GM06990 (cell line): ENCODE data around the gene RAB37.

ENCODE experiments used
- DNase-seq: peaks from one replicate; pipeline ENCODE4 v3.0.0-alpha.2; 2011; ENCODE audit not compliant: insufficient read length; ENCODE audit errors: extremely low read depth
- H3K27me3 ChIP-seq: replicated peaks from 2 replicates; pipeline ENCODE4 v1.6.0; 2011; ENCODE audit warnings: low read length; ENCODE audit not compliant: control insufficient read depth, insufficient read depth
- H3K36me3 ChIP-seq: 2 replicates; pipeline ENCODE4 v1.5.1; 2011; ENCODE audit warnings: low read length; ENCODE audit not compliant: control insufficient read depth, insufficient read depth
- H3K4me3 ChIP-seq: replicated peaks from 2 replicates; pipeline ENCODE4 v1.5.1; 2011; ENCODE audit warnings: low read depth, mild to moderate bottlenecking, control low read depth, low read length
- TF ChIP-seq, protein P1 (sequence below): IDR thresholded peaks from 2 replicates; pipeline ENCODE4 v1.5.1; 2011; ENCODE audit warnings: low read length, control low read depth, mild to moderate bottlenecking, inconsistent platforms; ENCODE audit not compliant: insufficient read depth, poor library complexity, severe bottlenecking

Gene RAB37

GRCh38 chr17:74750327-74751069 lies 13.4 kb downstream of the RAB37 start:
- TF ChIP-seq, protein P1, sequence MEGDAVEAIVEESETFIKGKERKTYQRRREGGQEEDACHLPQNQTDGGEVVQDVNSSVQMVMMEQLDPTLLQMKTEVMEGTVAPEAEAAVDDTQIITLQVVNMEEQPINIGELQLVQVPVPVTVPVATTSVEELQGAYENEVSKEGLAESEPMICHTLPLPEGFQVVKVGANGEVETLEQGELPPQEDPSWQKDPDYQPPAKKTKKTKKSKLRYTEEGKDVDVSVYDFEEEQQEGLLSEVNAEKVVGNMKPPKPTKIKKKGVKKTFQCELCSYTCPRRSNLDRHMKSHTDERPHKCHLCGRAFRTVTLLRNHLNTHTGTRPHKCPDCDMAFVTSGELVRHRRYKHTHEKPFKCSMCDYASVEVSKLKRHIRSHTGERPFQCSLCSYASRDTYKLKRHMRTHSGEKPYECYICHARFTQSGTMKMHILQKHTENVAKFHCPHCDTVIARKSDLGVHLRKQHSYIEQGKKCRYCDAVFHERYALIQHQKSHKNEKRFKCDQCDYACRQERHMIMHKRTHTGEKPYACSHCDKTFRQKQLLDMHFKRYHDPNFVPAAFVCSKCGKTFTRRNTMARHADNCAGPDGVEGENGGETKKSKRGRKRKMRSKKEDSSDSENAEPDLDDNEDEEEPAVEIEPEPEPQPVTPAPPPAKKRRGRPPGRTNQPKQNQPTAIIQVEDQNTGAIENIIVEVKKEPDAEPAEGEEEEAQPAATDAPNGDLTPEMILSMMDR: no peak
- Histone ChIP-seq H3K27me3 (no peaks in the 10 kb centered on the region), H3K4me3 (peak overlapping the region; percentile 92), H3K36me3 (no peaks in the 10 kb centered on the region; the same call in 1 of the 2 replicates)
- DNase-seq: no peak

GRCh38 chr17:74752415-74752814 lies 15.4 kb downstream of the RAB37 start:
- DNase-seq: no peak
- no peak overlapping the region for H3K4me3 ChIP-seq
- H3K36me3 ChIP-seq: no peaks in the 10 kb centered on the region; the same call in 1 of the 2 replicates
- TF ChIP-seq, protein P1: no peak
- no peaks in the 10 kb centered on the region for H3K27me3 ChIP-seq

- TF ChIP-seq, protein P1: no peak
- Histone ChIP-seq H3K4me3 (no peak overlapping the region), H3K27me3 (no peaks in the 10 kb centered on the region), H3K36me3 (no peaks in the 10 kb centered on the region; the same call in 1 of the 2 replicates)
- DNase-seq: no peak
These were observed 15.9 kb downstream of the RAB37 start for GRCh38 chr17:74752822-74753401.

DNA sequence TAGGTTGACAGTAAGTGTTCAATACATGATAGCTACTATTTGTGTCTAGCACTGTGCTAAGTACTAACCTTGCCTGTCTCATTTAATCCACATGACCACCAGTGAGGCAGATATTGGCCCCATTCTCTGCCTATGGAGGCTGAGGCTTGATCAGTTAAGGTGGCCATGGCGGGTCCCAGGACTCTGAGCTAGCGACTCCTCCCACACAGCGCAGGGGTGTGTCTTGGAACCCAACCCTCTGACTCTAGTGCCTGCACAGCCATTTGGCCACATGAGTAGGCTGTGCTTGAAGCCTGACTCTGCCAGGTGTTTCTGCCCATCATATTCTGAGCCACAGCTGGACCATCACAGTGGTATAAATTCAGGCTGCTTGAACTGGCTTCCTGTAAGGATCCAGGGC lies 17.8 kb downstream of the RAB37 start:
- Histone ChIP-seq H3K4me3 (no peak overlapping the region), H3K27me3 (no peaks in the 10 kb centered on the region), H3K36me3 (no peaks in the 10 kb centered on the region; the same call in 1 of the 2 replicates)
- DNase-seq: no peak
- TF ChIP-seq, protein P1: no peak

DNA sequence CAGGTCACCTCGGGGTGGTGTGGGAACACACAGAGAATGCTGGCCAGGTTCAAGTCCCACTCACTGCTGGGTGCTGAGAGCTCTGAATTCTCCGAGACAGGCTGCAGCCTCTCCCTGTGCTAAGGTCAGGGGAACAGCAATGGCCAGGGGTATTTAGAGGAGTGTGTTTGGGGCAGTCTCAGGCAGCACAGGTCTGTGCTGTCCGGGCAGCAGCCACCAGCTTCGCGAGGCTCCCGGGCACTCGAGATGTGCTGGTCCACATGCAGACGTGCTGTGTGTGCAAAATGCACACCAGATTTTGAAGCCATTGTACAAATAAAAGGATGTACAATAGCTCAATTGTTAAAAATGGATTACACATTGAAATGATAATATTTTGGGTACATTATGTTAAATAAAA lies 18.5 kb downstream of the RAB37 start:
- H3K36me3 ChIP-seq: no peaks in the 10 kb centered on the region; the same call in 1 of the 2 replicates
- DNase-seq: no peak
- TF ChIP-seq, protein P1: no peak
- H3K4me3 ChIP-seq: no peak overlapping the region
- no peaks in the 10 kb centered on the region for H3K27me3 ChIP-seq
